Colonic mucosa (tissue), 4 donors: ENCODE results near the gene TOGARAM1. TPM values are rescaled to one million over a fixed set of nuclear protein-coding genes. Genes with fewer than 3 reads are reported as not detected.

ENCODE experiments used
- DNase-seq: peaks from one replicate; pipeline ENCODE4 v3.0.0-alpha.2; 2020
- H3K27ac ChIP-seq: fragments of 200-600 bp; one replicate; pipeline ENCODE4 v1.8.0; 2021
- H3K27me3 ChIP-seq: fragments of 200-600 bp; one replicate; pipeline ENCODE4 v1.8.0; 2021
- H3K36me3 ChIP-seq: fragments of 200-600 bp; one replicate; pipeline ENCODE4 v1.8.0; 2021
- H3K4me1 ChIP-seq: fragments of 200-600 bp; one replicate; pipeline ENCODE4 v1.8.0; 2021; ENCODE audit warnings: mild to moderate bottlenecking
- H3K4me3 ChIP-seq: fragments of 200-600 bp; one replicate; pipeline ENCODE4 v1.8.0; 2021
- H3K9ac ChIP-seq, 2 donors: one replicate each; pipeline ENCODE4 v1.7.0; 2013; ENCODE audit warnings: control low read depth in 2 of 2, low read depth in 2 of 2, low read length in 2 of 2
- H3K9me3 ChIP-seq: fragments of 200-600 bp; one replicate; pipeline ENCODE4 v1.8.0; 2021
- intact Hi-C: fragments of 100-400 bp; cut with DNase I; formaldehyde crosslinking; loops from one replicate; pipeline ENCODE4 v1.14.1; 2022
- total RNA-seq, 2 donors: library from RNA; stranded (reverse); fragmentation: NEBNext Ultra II Directional in 1 of 2; extraction: Animal tissue kit (Norgen Biotek cat#: 25700) in 1 of 2; gene quantifications; one replicate each; pipeline ENCODE4 v1.2.1, GENCODE V29; 2021
- TF ChIP-seq, protein P1 (sequence below): fragments of 200-600 bp; IDR thresholded peaks from one replicate; pipeline ENCODE4 v1.8.0; 2022; ENCODE audit warnings: antibody characterized with exemption, mild to moderate bottlenecking
- donor health status: healthy.
- donor health status: DM: no; HTN: no; CAD: no.
- donor health status: DM: no; HTN: no; CAD: no.

TOGARAM1 gene
- total RNA-seq, 2 donors from 2014 or later = 8.8 to 10.7 TPM

DNA sequence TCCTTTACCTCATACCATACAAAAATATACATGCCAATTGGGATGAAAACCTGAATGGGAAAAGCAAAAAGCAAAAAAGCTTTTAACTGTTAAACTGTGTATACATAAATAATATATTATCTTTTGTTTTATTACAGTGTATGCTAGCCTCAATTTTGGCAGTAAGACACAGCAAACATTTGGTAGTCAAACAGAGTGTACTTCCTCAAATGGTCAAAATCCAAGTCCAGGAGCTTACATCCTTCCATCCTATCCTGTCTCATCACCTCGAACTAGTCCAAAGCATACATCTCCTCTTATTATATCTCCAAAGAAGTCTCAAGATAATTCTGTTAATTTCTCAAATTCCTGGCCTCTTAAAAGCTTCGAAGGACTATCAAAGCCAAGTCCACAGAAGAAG is 41.9 kb downstream of the TOGARAM1 start:
- intact Hi-C loops = no loop called here
- no peak for DNase-seq
- Histone ChIP-seq H3K4me1 (no peaks in the 10 kb centered on the region), H3K9me3 (no peaks in the 10 kb centered on the region), H3K4me3 (no peak overlapping the region), H3K27ac (no peak overlapping the region), H3K36me3 (no peaks in the 10 kb centered on the region), H3K9ac (no peak overlapping the region), H3K27me3 (no peaks in the 10 kb centered on the region)
- TF ChIP-seq, protein P1, sequence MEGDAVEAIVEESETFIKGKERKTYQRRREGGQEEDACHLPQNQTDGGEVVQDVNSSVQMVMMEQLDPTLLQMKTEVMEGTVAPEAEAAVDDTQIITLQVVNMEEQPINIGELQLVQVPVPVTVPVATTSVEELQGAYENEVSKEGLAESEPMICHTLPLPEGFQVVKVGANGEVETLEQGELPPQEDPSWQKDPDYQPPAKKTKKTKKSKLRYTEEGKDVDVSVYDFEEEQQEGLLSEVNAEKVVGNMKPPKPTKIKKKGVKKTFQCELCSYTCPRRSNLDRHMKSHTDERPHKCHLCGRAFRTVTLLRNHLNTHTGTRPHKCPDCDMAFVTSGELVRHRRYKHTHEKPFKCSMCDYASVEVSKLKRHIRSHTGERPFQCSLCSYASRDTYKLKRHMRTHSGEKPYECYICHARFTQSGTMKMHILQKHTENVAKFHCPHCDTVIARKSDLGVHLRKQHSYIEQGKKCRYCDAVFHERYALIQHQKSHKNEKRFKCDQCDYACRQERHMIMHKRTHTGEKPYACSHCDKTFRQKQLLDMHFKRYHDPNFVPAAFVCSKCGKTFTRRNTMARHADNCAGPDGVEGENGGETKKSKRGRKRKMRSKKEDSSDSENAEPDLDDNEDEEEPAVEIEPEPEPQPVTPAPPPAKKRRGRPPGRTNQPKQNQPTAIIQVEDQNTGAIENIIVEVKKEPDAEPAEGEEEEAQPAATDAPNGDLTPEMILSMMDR = no peak

DNA sequence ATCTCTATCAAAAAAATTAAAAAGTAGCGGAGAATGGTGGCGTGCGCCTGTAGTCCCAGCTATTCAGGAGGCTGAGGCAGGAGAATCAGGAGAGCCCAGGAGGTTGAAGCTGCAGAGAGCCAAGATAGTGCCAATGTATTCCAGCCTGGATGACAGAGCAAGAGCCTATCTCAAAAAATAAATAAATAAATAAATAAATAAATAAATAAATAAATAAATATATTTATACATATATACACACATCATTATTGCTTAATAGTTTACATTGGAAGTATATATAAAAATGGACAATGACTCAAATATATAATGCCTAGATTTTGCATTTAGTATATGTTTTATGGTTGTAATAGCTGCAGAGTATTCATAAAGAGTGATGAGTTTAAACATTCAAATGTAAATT is 53.1 kb downstream of the TOGARAM1 start:
- H3K4me1 ChIP-seq = no peaks in the 10 kb centered on the region
- TF ChIP-seq, protein P1 = no peak
- H3K9me3 ChIP-seq = no peaks in the 10 kb centered on the region
- no peak overlapping the region for H3K9ac ChIP-seq
- H3K27ac ChIP-seq = no peak overlapping the region
- no peak for DNase-seq
- no peaks in the 10 kb centered on the region for H3K27me3 ChIP-seq
- H3K4me3 ChIP-seq = no peak overlapping the region
- intact Hi-C loops = no loop called here
- peaks cover 3% of the 10 kb centered on the region for H3K36me3 ChIP-seq

DNA sequence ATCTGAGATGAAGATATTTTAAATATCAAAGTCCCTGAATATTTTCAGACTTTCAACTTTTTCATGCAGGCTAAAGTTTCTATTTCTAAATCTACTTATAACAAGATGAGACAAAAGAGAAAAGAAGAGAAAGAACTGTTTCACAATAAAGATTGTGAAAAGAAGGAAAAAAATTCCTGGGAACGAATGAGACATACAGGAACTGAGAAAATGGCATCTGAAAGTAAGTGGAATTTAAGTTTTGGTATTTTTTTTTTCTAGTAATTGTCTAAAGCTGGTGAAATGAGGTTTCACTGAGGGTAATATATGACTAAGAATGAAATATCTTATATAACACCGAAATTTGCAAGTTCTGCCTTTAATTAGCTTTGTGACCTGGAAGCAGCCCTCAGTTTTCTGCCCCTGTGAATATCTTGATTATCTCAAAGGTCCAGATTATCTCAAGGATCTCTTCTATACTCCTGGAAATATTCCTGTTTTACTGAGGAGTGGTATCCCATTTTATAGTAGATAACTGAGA is 66.2 kb downstream of the TOGARAM1 start:
- Histone ChIP-seq H3K27ac (no peak overlapping the region), H3K4me1 (no peaks in the 10 kb centered on the region), H3K27me3 (no peaks in the 10 kb centered on the region), H3K36me3 (no peaks in the 10 kb centered on the region), H3K9me3 (no peaks in the 10 kb centered on the region), H3K9ac (no peak overlapping the region), H3K4me3 (no peak overlapping the region)
- intact Hi-C loops = no loop called here
- TF ChIP-seq, protein P1 = no peak
- DNase-seq = no peak

DNA sequence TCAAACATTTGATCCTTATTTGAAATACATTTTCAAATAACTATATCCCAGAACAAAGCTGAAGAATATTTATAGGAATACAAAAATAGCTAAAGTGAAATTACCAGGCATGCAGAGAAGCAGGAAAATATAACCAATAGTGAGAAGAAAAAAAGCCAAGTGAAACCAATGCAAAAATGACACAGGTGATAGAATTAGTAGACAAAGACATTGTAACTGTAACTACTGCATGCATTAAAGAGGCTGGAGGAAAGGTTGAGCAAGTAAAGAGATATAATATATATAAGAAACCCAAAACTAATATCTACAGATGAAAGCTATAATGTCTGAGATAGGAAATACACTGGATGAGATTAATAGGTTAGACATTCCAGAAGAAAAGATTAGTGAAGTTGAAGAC is 72.7 kb downstream of the TOGARAM1 start:
- Histone ChIP-seq H3K27ac (no peak overlapping the region), H3K9ac (no peak overlapping the region), H3K27me3 (no peaks in the 10 kb centered on the region), H3K4me1 (no peaks in the 10 kb centered on the region), H3K9me3 (no peaks in the 10 kb centered on the region), H3K4me3 (no peak overlapping the region), H3K36me3 (no peaks in the 10 kb centered on the region)
- TF ChIP-seq, protein P1 = no peak
- no peak for DNase-seq
- intact Hi-C loops = no loop called here

DNA sequence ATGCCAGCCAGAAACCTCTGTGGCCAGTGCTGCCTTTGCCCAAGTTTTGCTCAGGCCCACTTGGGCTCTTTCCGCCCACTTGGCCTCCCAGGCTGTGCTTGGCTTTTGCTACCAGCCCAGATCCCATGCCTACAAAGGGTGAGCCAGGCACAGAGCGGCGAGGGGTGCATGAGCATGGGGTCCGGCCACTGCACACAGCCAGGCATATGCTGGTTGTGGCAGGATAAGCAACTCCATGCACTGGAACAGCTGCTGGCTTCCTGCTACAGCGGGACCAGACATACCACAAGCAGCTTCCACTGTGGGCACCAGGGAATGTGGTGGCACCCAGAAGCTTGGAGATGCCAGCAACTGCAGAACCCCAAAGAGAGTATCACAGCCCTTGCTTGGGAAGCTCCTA is 76.3 kb downstream of the TOGARAM1 start:
- intact Hi-C loops = no loop called here
- Histone ChIP-seq H3K4me1 (no peaks in the 10 kb centered on the region), H3K27me3 (no peaks in the 10 kb centered on the region), H3K27ac (no peak overlapping the region), H3K9me3 (no peaks in the 10 kb centered on the region), H3K4me3 (no peak overlapping the region), H3K36me3 (no peaks in the 10 kb centered on the region), H3K9ac (no peak overlapping the region)
- TF ChIP-seq, protein P1 = no peak
- no peak for DNase-seq
